Urinary bladder (tissue), 4 donors: Measurements from ENCODE around the gene ACCSL. TPM values are rescaled to one million over a fixed set of nuclear protein-coding genes. Genes with fewer than 3 reads are reported as not detected.

Experiments
- DNase-seq: peaks from one replicate; pipeline ENCODE4 v3.0.0-alpha.2; 2015; ENCODE audit errors: extremely low spot score
- H3K27ac ChIP-seq: one replicate; pipeline ENCODE4 v1.5.1; 2013; ENCODE audit warnings: low read depth, mild to moderate bottlenecking, moderate library complexity
- H3K36me3 ChIP-seq: one replicate; pipeline ENCODE4 v1.6.1; 2013; ENCODE audit warnings: mild to moderate bottlenecking, moderate library complexity; ENCODE audit not compliant: insufficient read depth
- H3K4me1 ChIP-seq: one replicate; pipeline ENCODE4 v1.6.1; 2013; ENCODE audit warnings: mild to moderate bottlenecking, moderate library complexity; ENCODE audit not compliant: insufficient read depth
- H3K4me3 ChIP-seq: one replicate; pipeline ENCODE4 v1.5.1; 2013; ENCODE audit warnings: low read depth, low read length
- WGBS: extraction: QIAGEN DNeasy Blood & Tissue Kit; methylation state at CpG from one replicate; pipeline ENCODE4 v1.1.7; 2013; 5-methylcytosine and 5-hydroxymethylcytosine counted together
- polyA plus RNA-seq: library from polyadenylated mRNA; stranded (reverse); fragments of 200-250 nt; gene quantifications from one replicate; pipeline ENCODE4 v1.2.3, GENCODE V29; 2013
- total RNA-seq: library from RNA; depleted of rRNA; stranded (reverse); fragments of >200 nt; gene quantifications from one replicate; pipeline ENCODE4 v1.2.3, GENCODE V29; 2014
- donor health status: healthy with polysubstance abuse.
- donor health status: healthy.

Gene ACCSL
- total and polyA plus RNA-seq, 2 donors = not detected

DNA sequence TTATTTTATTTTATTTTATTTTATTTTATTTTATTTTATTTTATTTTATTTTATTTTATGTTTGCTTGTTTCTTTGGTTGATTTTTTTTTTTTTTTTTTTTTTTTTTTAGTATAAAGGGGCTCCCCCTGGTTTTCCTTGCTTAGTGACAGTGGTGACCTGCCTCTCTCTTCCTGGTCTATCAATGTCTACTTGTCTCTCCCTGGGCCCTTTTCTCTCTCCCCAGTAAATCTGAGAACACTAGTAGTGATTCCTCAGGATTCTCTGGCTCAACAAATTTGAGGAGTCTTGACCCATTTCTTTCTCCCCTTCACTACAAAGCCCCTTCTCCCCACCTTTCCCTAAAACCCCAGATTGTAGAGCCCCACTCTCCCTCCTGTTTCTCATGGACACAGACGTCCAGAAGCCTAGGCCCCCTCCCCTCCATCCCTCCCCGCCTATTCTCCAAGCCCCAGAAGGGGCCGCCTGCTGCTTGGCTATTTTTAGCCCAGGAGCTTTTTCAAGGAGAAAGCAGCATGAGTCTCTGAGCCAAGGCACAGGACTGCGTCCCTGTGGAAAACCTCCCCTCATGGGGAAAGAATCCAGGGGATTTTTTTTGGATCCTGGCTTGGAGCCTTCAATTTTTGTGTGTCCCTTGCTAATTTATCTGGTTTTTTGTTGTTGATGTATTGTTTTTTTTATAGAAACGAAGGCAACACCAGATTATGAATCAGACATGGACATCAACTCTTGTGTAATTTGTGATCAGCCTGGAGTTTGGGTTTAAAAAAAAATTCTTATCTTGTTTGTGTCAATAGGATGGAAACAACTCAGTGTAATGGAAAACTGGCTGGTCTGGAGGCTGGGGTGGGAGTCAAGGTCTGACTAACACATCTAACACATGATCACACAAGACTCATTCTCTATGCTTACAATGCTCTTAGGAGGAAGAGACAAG lies 17.5 kb upstream of the ACCSL start:
- Histone ChIP-seq H3K4me1 (no peaks in the 10 kb centered on the region), H3K36me3 (no peaks in the 10 kb centered on the region), H3K27ac (peak overlapping the region; percentile 46), H3K4me3 (no peak overlapping the region)
- 14% methylated on average over 5 of the region's 5 CpGs for whole genome bisulfite sequencing
- no peak for DNase-seq

DNA sequence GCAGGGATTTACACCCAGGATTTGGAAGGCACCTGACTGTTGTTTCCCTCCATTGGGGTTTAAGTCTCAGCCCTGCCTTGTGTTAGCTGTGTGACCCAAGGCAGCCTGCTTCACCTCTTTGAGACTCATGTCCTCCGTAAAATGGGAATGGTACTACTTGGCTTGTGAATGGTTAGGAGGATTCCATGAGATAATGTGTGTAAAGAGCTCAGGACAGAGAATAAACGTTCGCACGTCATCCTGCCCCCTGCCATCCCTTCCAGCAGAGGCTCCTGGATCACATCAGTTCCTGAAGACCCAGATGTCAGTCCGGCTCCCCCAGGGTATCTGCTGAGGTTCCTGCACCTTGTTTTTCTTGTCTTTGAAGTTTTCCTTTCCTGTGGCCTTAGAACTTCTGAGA lies 16.8 kb upstream of the ACCSL start:
- Histone ChIP-seq H3K36me3 (no peaks in the 10 kb centered on the region), H3K4me3 (no peak overlapping the region), H3K4me1 (no peaks in the 10 kb centered on the region), H3K27ac (peak overlapping the region; percentile 33)
- no peak for DNase-seq
- 60% methylated on average over 5 of the region's 5 CpGs for WGBS

DNA sequence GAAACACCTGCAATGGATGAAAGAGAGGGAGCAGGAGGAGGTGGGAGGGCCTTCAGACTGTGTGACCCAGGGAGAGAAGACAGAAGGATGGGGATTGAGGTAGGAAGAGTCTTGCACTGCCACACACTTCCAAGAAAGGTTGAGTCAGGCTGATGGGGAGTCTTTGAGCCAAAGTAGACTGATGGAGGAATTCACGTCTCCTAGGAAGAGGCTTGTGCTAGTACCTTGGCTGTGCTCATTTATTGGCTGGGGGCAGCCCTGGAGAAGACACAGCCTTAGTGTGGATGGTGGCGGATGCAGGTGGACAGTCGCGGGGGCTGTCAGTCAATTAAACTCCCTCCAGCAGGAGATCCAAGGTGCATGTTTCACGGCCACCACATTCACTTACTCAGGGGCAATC lies 16.2 kb upstream of the ACCSL start:
- no peaks in the 10 kb centered on the region for H3K36me3 ChIP-seq
- no peak overlapping the region for H3K27ac ChIP-seq
- no peak for DNase-seq
- H3K4me1 ChIP-seq = no peaks in the 10 kb centered on the region
- H3K4me3 ChIP-seq = no peak overlapping the region
- WGBS = 95% methylated on average over 5 of the region's 5 CpGs

DNA sequence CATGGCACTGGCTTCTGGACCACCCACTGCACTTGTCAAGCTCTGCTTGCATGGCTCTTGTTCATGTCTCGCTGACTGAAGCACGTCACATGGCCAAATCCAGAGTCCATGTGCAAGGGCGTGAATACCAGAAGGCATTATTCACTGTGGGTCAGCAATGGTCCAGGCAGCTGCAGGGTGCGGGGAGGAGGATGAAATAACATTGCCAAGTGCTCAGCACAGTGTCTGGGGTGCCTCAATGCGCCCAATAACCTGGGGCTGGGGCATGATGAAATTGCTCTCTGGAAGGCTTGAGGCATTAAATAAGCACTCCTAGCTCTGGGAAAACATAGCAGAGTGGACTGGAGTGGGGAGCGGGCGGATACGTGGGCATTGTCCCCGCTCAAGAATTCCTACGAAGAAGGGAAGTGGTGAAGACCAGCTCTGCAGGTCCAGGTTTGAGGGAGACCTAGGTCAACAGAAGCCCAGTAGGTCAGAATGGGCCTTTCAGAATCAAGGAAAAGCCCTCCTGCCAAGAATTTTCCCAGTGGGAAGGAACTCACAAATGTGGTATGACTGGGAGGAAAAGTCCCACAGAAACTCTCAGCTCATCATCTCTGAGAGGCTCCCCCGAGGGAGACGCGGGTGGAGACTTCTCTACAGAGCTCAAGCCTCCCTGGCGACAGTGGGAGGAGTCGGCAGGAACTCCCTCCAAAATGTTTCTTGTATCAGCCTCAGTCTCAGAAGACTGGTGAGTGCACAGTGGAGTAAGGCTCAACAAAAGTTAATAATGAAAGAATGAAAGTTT lies 15.3 kb upstream of the ACCSL start:
- Histone ChIP-seq H3K4me1 (no peaks in the 10 kb centered on the region), H3K36me3 (no peaks in the 10 kb centered on the region), H3K27ac (no peak overlapping the region), H3K4me3 (no peak overlapping the region)
- WGBS = 69% methylated on average over 15 of the region's 15 CpGs
- no peak for DNase-seq

DNA sequence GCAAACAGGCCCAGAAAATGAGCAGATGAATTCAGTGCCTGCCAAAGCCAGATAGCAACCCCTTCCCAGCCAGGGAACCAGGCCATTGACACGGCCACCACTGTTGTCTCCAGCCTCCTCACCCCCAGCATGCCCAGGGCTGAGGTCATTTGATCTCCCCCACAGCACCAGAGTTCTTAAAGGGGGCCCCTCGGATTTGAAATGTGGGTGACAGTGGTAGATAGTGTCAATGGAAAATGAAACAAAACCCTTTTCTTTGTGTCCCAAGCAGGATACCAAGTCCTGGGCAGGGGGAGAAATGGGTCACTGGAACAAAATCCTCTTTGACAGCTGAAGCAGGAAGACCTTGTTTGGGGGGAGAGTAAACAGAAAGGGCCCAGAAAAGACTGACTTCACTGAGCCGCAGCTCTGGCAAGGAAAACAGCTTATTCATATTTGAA lies 14.3 kb upstream of the ACCSL start:
- H3K36me3 ChIP-seq = no peaks in the 10 kb centered on the region
- H3K4me1 ChIP-seq = no peaks in the 10 kb centered on the region
- H3K27ac ChIP-seq = peak overlapping the region; percentile 12
- no peak for DNase-seq
- no peak overlapping the region for H3K4me3 ChIP-seq
- 50% methylated on average over 3 of the region's 3 CpGs for WGBS

DNA sequence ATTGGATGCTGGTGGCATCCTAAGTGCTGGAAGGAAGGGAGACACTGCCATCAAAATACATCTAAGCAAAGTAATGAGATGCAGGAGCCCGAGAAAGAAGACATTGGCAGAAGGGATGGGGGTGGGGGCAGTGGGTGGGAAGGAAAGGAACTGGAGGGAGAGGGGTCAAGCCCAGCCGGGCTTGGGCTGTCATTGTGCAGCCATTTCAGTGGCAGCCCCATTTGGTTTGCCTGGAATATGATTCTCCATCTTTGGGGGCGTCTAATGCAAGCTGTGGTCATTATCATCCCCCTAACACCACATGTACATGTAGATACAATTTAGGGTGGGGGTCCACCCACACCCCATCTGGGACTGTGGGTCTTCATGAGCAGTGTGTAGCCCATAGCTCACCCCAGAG lies 13.9 kb upstream of the ACCSL start:
- WGBS = 57% methylated on average over 3 of the region's 3 CpGs
- Histone ChIP-seq H3K4me3 (no peak overlapping the region), H3K4me1 (no peaks in the 10 kb centered on the region), H3K27ac (no peak overlapping the region), H3K36me3 (no peaks in the 10 kb centered on the region)
- no peak for DNase-seq

DNA sequence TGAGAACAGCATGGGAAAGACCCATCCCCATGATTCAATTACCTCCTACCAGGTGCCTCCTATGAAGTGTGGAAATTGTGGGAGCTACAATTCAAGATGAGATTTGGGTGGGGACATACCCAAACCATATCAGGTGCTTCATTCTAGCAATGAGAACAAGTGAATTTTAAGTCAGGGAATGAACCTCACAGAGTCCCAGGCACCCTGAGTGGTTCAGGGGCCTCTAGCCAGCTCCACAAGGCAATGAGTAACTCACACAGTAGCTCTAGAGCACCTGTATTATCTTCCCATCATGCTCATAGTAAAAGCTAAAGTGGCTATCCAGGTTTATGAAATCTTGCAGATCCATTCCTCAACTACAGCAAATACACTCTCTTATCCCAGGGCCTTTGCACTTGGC lies 13.1 kb upstream of the ACCSL start:
- DNase-seq = no peak
- Histone ChIP-seq H3K36me3 (no peaks in the 10 kb centered on the region), H3K4me3 (no peak overlapping the region), H3K4me1 (no peaks in the 10 kb centered on the region), H3K27ac (no peak overlapping the region)

DNA sequence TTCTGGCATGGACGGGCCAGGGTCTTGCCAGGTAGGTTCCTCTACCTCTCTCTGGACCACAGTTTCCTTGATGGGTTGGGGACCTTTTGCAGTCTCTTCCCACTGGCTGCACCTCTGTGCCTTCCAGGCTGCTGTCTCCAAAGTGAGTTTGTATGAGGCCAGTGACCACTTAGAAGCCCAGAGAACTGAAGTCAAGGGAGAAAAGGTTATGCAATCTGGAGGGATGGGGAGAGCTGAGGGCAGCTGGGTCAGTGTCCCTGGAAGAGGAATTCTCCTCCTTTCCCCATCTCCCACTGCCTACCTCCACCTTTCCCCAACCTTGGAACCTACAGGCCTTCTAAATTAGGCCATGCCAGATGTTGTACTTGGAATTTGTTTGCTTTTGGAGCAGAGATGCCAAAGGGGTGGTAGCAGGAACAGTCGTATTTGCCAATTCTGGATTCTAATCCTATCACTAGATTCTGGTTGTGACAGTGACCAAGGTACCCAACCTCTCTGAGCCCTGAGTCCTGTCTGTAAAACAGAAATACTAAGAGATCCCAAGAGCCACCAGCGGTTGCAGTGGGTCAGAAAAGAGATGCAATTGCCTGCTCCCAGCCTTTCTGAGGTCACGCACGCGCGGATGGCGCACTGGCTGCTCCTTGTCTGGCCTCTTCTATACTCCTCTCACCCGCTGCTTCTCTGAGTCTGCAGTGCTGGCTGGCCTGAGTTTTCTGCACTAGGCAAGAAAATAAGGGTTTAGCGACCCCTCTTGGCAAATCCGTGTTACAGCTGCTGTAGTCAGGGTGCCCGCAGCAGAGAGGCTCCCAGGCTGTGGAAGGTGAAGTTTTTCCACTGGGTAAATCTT lies 10.7 kb upstream of the ACCSL start:
- Histone ChIP-seq H3K36me3 (no peaks in the 10 kb centered on the region), H3K27ac (no peak overlapping the region), H3K4me1 (no peaks in the 10 kb centered on the region), H3K4me3 (no peak overlapping the region)
- peak; percentile 78 for DNase-seq
- WGBS = 14% methylated on average over 12 of the region's 12 CpGs

DNA sequence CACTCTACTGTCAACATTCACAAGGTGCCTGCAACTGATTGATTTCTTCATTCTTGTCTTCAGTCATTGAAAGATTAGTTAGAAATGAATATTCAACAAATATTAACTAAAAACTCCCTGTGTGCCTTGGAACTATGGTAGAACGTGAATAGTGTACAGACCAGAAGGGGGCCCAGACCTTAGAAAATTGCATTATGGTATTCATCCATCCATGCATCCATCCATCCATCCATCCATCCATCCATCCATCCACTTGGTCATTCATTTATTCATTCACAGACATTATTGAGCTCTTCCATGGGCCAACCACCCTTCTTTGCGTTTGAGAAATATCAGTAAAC lies 10.2 kb upstream of the ACCSL start:
- DNase-seq = no peak

DNA sequence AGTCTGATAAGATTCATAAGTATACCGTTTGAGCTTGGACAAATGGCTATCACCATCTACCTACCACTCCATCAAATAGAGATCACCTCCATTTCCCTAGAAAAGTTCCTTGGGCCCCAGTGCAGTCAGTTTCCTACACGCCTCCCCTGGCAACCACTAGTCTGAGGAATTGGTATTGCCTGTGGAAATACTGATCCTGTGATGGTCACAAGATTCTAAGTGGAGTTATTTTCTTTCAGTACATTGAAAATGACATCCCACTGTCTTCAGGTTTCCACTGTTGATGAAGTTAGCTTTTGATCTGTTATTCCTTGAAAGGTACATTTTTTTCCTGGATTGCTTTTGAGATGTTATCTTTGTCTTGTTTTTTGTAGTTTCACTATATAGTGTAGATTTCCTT lies 4.6 kb upstream of the ACCSL start:
- no peaks in the 10 kb centered on the region for H3K36me3 ChIP-seq
- H3K4me3 ChIP-seq = no peak overlapping the region
- 78% methylated on average over 2 of the region's 2 CpGs for WGBS
- no peak overlapping the region for H3K27ac ChIP-seq
- no peaks in the 10 kb centered on the region for H3K4me1 ChIP-seq
- no peak for DNase-seq

More for the DNA sequence above, 10.2 kb upstream of the ACCSL start:
- Histone ChIP-seq H3K36me3 (no peaks in the 10 kb centered on the region), H3K27ac (no peak overlapping the region), H3K4me3 (no peak overlapping the region), H3K4me1 (no peaks in the 10 kb centered on the region)
- 83% methylated on average over 2 of the region's 2 CpGs for WGBS

DNA sequence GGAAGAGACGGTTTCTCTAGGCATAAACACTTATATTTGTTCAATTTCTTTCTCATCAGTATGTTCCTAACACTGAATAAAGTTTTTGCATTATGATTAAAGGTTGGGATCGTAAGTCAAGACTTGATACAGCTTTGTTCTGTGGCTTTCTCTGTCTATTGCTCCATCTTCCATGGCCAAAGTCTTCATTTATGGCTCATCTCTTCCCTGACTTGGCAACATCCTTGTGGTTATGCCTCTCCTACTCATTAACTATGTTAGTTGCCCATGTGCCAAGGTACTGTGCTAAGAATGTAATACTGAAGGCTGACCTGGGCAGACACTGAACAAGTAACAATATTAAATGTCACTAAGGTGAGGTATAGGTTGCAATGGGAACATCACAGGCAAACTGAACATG lies 1.6 kb upstream of the ACCSL start:
- WGBS = 82% methylated on average over 2 of the region's 2 CpGs

DNA sequence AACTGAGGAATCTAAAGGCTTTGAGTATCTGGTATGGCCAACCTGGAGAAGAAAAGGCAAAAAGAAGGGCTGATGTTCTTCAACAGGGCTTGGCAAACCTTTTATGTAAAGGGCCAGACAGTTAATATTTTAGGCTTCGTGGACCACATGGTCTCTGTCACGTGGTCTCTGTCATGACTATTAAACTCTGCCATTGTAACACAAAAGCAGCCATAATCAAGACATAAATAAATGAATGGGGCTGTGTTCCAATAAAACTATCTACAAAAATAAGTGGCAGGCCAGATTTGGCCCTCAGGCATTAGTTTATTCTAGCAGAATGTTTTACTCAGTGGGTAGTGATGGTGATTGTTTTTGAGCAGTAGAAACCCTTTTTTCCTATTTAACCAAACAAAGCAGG lies 483 bp upstream of the ACCSL start:
- Histone ChIP-seq H3K4me3 (no peak overlapping the region), H3K36me3 (no peaks in the 10 kb centered on the region), H3K27ac (no peak overlapping the region), H3K4me1 (no peaks in the 10 kb centered on the region)
- no peak for DNase-seq
- 57% methylated on average over 2 of the region's 2 CpGs for WGBS

More for the DNA sequence above, 1.6 kb upstream of the ACCSL start:
- no peak for DNase-seq
- Histone ChIP-seq H3K36me3 (no peaks in the 10 kb centered on the region), H3K4me3 (no peak overlapping the region), H3K4me1 (no peaks in the 10 kb centered on the region), H3K27ac (no peak overlapping the region)

DNA sequence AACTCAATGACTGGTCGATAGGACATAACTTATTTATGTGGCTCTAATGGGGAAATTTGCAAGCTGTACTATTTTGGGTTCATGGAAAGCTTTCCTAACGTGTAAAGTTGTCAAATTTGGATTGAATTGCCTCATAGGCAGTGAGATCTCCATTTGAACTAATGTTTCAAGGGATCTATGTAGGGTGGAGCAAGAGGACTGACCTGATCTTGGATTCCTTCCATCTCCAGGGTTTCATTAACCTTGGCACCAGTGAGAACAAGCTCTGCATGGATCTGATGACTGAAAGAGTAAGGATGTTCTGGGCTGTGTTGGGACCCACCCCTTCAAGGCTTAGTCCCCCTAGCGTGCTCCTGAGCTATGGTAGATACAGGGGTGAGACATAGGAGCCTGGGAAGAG lies 2.1 kb downstream of the ACCSL start:
- 84% methylated on average over 3 of the region's 3 CpGs for WGBS
- H3K4me1 ChIP-seq = no peaks in the 10 kb centered on the region
- no peaks in the 10 kb centered on the region for H3K36me3 ChIP-seq
- H3K27ac ChIP-seq = no peak overlapping the region
- no peak overlapping the region for H3K4me3 ChIP-seq
- no peak for DNase-seq
